SK-N-MC (cell line): ENCODE data around the gene ECPAS.

Experiments
- EZH2 ChIP-seq: fragments of 200-600 bp; sonication (generic); IDR thresholded peaks from one replicate; pipeline ENCODE4 v1.6.1; 2017; ENCODE audit warnings: antibody characterized with exemption
- FOXP2 ChIP-seq: optimal IDR thresholded peaks from 2 replicates; pipeline ENCODE3; 2011; ENCODE audit warnings: mild to moderate bottlenecking, moderate library complexity; ENCODE audit not compliant: insufficient read depth; ENCODE audit errors: extremely low read length, control extremely low read depth
- POLR2AphosphoS5 ChIP-seq: IDR thresholded peaks from 2 replicates; pipeline ENCODE4 v1.6.1; 2012; ENCODE audit warnings: mild to moderate bottlenecking, low read depth, low read length, borderline replicate concordance

DNA sequence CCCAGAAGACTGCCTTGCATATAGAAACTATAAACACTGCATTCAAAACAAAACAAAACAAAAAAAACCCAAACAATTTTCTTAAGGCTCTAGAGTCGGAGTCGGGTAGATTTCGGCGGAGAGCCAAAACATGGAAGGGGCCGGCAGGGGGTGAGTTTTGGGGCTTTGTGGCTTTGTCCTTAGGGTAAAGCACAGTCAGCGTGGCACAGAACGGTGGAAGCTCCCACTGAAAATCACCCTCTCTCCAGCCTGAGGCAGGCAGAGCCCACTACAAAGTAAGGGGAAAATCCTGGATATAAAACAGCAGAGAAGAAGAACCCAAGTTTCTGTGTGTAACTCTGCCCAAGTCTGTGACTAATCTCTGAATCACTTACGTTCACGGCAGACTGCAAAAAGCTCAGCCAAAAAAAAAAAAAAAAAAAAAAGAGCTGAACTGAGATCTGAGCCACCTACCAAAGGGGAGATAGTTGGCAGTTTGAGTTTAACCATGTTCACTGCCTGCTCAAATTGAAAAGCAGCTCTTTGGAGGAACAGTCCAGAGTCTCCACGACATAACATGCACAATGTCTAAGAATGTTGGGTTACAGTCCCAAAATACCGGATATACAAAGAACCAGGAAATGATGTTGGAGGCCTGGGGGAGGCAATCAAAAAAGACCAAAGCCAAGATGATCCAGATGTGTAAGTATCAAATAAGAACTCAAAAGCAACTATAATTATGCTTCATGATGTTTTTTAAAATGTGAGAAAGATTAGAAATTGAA, 127.5 kb downstream of the ECPAS start:
- TF ChIP-seq EZH2 (no peak), POLR2AphosphoS5 (no peak), FOXP2 (no peak)
